Endothelial cell (in vitro differentiated cells): ENCODE measurements around the gene DCLK1. TPM values are rescaled to one million over a fixed set of nuclear protein-coding genes. Genes with fewer than 3 reads are reported as not detected.

Experiments
- DNase-seq: peaks from one replicate; pipeline ENCODE4 v3.0.0; 2021; ENCODE audit warnings: low spot score
- H3K27ac Mint-ChIP-seq: one replicate; pipeline ENCODE4 v1.8.0; 2021; ENCODE audit warnings: mixed read lengths, inconsistent platforms; ENCODE audit not compliant: unreplicated experiment
- H3K27me3 Mint-ChIP-seq: one replicate; pipeline ENCODE4 v1.8.0; 2021; ENCODE audit warnings: mild to moderate bottlenecking, moderate library complexity, mixed read lengths, inconsistent platforms; ENCODE audit not compliant: unreplicated experiment
- H3K36me3 Mint-ChIP-seq: one replicate; pipeline ENCODE4 v1.8.0; 2021; ENCODE audit warnings: mild to moderate bottlenecking, low read depth, mixed read lengths, inconsistent platforms; ENCODE audit not compliant: unreplicated experiment
- H3K4me1 Mint-ChIP-seq: one replicate; pipeline ENCODE4 v1.8.0; 2021; ENCODE audit warnings: mild to moderate bottlenecking, mixed read lengths, inconsistent platforms; ENCODE audit not compliant: unreplicated experiment
- H3K4me3 Mint-ChIP-seq: one replicate; pipeline ENCODE4 v1.8.0; 2021; ENCODE audit warnings: mild to moderate bottlenecking, mixed read lengths, inconsistent platforms; ENCODE audit not compliant: unreplicated experiment
- H3K9me3 Mint-ChIP-seq: one replicate; pipeline ENCODE4 v1.8.0; 2021; ENCODE audit warnings: mixed read lengths, inconsistent platforms; ENCODE audit not compliant: unreplicated experiment
- CTCF ChIP-seq: fragments of 200-600 bp; sonication (generic); IDR thresholded peaks from one replicate; pipeline ENCODE4 v1.5.0; 2021; ENCODE audit warnings: antibody characterized with exemption; ENCODE audit not compliant: unreplicated experiment
- total RNA-seq: library from RNA; stranded (reverse); fragmentation: NEBNext Ultra II Directional; extraction: Animal tissue kit (Norgen Biotek cat#: 25700); gene quantifications from one replicate; pipeline ENCODE4 v1.2.1, GENCODE V29; 2021; ENCODE audit not compliant: unreplicated experiment

DCLK1 gene
- total RNA-seq, 1 donor from 2014 or later, result 1.6 TPM

- no peaks in the 10 kb centered on the region for H3K4me1 Mint-ChIP-seq
- DNase-seq, result no peak
- no peak for TF ChIP-seq CTCF
- no peaks in the 10 kb centered on the region for H3K9me3 Mint-ChIP-seq
- no peak overlapping the region for H3K4me3 Mint-ChIP-seq
- H3K36me3 Mint-ChIP-seq, result no peaks in the 10 kb centered on the region
- peaks cover 1% of the 10 kb centered on the region for H3K27me3 Mint-ChIP-seq
- H3K27ac Mint-ChIP-seq, result no peak overlapping the region
These were observed 333.2 kb downstream of the DCLK1 start for GRCh38 chr13:35797991-35798390.

GRCh38 chr13:35797244-35797643 is 333.9 kb downstream of the DCLK1 start:
- Mint-ChIP-seq H3K36me3 (no peaks in the 10 kb centered on the region), H3K27me3 (peaks cover 1% of the 10 kb centered on the region), H3K9me3 (no peaks in the 10 kb centered on the region), H3K4me1 (no peaks in the 10 kb centered on the region), H3K4me3 (no peak overlapping the region), H3K27ac (no peak overlapping the region)
- no peak for TF ChIP-seq CTCF
- no peak for DNase-seq

- no peak for TF ChIP-seq CTCF
- Mint-ChIP-seq H3K9me3 (no peaks in the 10 kb centered on the region), H3K36me3 (no peaks in the 10 kb centered on the region), H3K4me3 (no peak overlapping the region), H3K27ac (no peak overlapping the region), H3K4me1 (no peaks in the 10 kb centered on the region), H3K27me3 (peaks cover 1% of the 10 kb centered on the region)
- no peak for DNase-seq
These were observed 334.6 kb downstream of the DCLK1 start for GRCh38 chr13:35796623-35797022.

GRCh38 chr13:35794734-35795389 is 336.3 kb downstream of the DCLK1 start:
- no peak overlapping the region for H3K27ac Mint-ChIP-seq
- no peak for TF ChIP-seq CTCF

GRCh38 chr13:35793823-35794222 is 337.4 kb downstream of the DCLK1 start:
- H3K4me1 Mint-ChIP-seq, result no peaks in the 10 kb centered on the region
- DNase-seq, result no peak
- H3K27me3 Mint-ChIP-seq, result peaks cover 1% of the 10 kb centered on the region
- no peak overlapping the region for H3K4me3 Mint-ChIP-seq
- no peak overlapping the region for H3K27ac Mint-ChIP-seq
- no peak for TF ChIP-seq CTCF
- H3K36me3 Mint-ChIP-seq, result no peaks in the 10 kb centered on the region
- H3K9me3 Mint-ChIP-seq, result no peaks in the 10 kb centered on the region

More at GRCh38 chr13:35794734-35795389, 336.3 kb downstream of the DCLK1 start:
- H3K4me1 Mint-ChIP-seq, result no peaks in the 10 kb centered on the region
- no peak for DNase-seq
- H3K36me3 Mint-ChIP-seq, result no peaks in the 10 kb centered on the region
- H3K27me3 Mint-ChIP-seq, result peaks cover 1% of the 10 kb centered on the region
- H3K9me3 Mint-ChIP-seq, result no peaks in the 10 kb centered on the region
- no peak overlapping the region for H3K4me3 Mint-ChIP-seq
